Kidney epithelial cell (primary cell): Measurements from ENCODE around the gene PRRT4. TPM values are rescaled to one million over a fixed set of nuclear protein-coding genes. Genes with fewer than 3 reads are reported as not detected.

Source experiments
- DNase-seq: peaks from one replicate; pipeline ENCODE4 v3.0.0-alpha.2; 2010; ENCODE audit warnings: low read depth
- H3K27me3 ChIP-seq: 2 replicates; pipeline ENCODE4 v1.6.0; 2011; ENCODE audit warnings: low read length; ENCODE audit not compliant: control insufficient read depth, insufficient read depth
- H3K36me3 ChIP-seq: 2 replicates; pipeline ENCODE4 v1.5.1; 2011; ENCODE audit warnings: low read length; ENCODE audit not compliant: control insufficient read depth, insufficient read depth
- H3K4me3 ChIP-seq: 2 replicates; pipeline ENCODE4 v1.5.1; 2011; ENCODE audit warnings: low read depth, mild to moderate bottlenecking, control low read depth, low read length
- CTCF ChIP-seq: IDR thresholded peaks from 2 replicates; pipeline ENCODE4 v1.5.1; 2011; ENCODE audit warnings: mild to moderate bottlenecking, moderate library complexity, low read length, control low read depth, inconsistent platforms; ENCODE audit not compliant: insufficient read depth, poor library complexity, severe bottlenecking
- total RNA-seq: library from RNA; depleted of rRNA; stranded (reverse); fragments of >200 nt; gene quantifications from 2 replicates; pipeline ENCODE4 v1.2.3, GENCODE V29; 2015

PRRT4 gene
- total RNA-seq, 1 donor from 2014 or later, result not detected

- Histone ChIP-seq H3K27me3 (no peaks in the 10 kb centered on the region), H3K36me3 (peaks cover 1% of the 10 kb centered on the region), H3K4me3 (peak overlapping the region; percentile 69)
- TF ChIP-seq CTCF, result peak; percentile 45
- no peak for DNase-seq
These were observed 43.5 kb upstream of the PRRT4 start for GRCh38 chr7:128404886-128405470.

GRCh38 chr7:128404143-128404681 lies 42.7 kb upstream of the PRRT4 start:
- TF ChIP-seq CTCF, result no peak
- peaks cover 1% of the 10 kb centered on the region for H3K36me3 ChIP-seq
- DNase-seq, result no peak
- no peak overlapping the region for H3K4me3 ChIP-seq
- no peaks in the 10 kb centered on the region for H3K27me3 ChIP-seq

DNA sequence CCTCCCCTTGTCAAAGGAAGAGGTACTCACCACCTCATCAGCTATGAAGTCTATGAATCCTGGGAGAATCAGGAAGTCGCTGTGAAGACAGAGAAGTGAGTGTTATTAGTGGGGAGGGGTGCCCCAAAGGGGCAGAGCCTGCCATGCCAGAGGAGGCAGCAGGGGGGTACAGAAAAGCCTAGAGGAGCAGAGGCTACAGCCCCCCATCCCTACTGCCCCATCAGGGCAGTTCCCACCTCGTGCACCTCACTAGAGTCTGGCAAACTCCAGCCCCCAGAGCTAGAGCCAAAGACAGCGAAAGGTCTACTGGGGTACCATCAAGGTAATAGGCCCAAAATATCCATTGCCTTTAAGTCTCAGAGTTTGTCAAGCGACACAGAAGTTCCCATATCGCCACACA lies 42.2 kb upstream of the PRRT4 start:
- Histone ChIP-seq H3K36me3 (peaks cover 1% of the 10 kb centered on the region), H3K4me3 (no peak overlapping the region), H3K27me3 (no peaks in the 10 kb centered on the region)
- no peak for DNase-seq
- TF ChIP-seq CTCF, result no peak

DNA sequence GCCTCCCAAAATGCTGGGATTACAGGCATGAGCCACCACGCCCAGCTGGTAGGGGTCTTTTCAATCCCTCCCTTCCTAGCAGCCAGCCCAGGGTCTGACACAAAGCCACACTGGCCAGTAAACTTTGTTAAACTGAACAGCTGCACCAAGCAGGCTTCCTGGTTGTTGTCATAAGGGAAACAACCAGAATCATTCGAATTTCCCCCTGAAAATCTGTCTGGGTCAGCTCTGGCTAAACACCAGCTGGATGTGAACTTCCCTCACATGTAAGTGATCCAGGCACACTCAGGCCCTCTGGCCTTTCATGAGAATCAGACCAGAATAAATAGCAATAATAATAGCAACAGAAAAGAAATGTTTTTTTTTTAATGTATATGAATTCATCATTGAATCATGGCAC lies 40.9 kb upstream of the PRRT4 start:
- Histone ChIP-seq H3K36me3 (peaks cover 1% of the 10 kb centered on the region), H3K4me3 (no peak overlapping the region), H3K27me3 (no peaks in the 10 kb centered on the region)
- DNase-seq, result no peak
- TF ChIP-seq CTCF, result no peak

- Histone ChIP-seq H3K4me3 (no peak overlapping the region), H3K36me3 (peaks cover 1% of the 10 kb centered on the region), H3K27me3 (no peaks in the 10 kb centered on the region)
- no peak for TF ChIP-seq CTCF
- no peak for DNase-seq
These were observed 39.1 kb upstream of the PRRT4 start for GRCh38 chr7:128400566-128400965.

DNA sequence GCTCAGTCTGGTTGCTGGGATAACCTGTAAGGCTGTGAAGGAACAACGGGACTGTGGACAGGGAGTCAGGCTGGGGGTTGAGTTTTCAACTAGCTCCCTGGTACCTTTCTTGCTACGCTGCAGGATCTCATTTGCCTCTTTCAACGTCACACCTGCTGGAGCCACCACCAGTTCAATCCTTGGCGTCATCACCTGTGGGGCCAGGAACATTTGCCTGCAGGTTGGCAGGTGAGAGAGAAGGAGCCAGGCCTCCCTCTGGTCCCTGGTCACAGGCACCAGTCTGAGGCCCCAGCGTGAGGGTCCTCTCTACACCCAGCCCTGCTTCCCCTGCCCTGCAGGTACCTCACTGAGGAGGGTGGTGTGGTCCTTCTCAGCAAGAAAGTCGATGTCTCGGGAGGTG lies 38.5 kb upstream of the PRRT4 start:
- H3K27me3 ChIP-seq, result no peaks in the 10 kb centered on the region
- TF ChIP-seq CTCF, result no peak
- no peak overlapping the region for H3K4me3 ChIP-seq
- DNase-seq, result no peak
- peaks cover 1% of the 10 kb centered on the region for H3K36me3 ChIP-seq
